Thyroid gland (tissue), 4 donors: ENCODE data around the gene CEP83.

ENCODE experiments used
- CTCF ChIP-seq, 6 experiments: fragments of 200-600 bp in 3 of 6; fragments of 450-650 bp in 3 of 6; sonication (generic) in 3 of 6; IDR thresholded peaks; one replicate each; pipeline ENCODE4 v1.5.1; 2016 to 2019; ENCODE audit warnings: antibody characterized with exemption in 6 of 6, mild to moderate bottlenecking in 2 of 6, inconsistent platforms in 1 of 6, moderate library complexity in 1 of 6
- POLR2A ChIP-seq, 2 donors: fragments of 450-650 bp; IDR thresholded peaks; one replicate each; pipeline ENCODE4 v1.6.1; 2017; ENCODE audit warnings: antibody characterized with exemption in 2 of 2, mild to moderate bottlenecking in 2 of 2, moderate library complexity in 1 of 2

GRCh38 chr12:94458877-94459727 lies 565 bp downstream of the CEP83 start:
- TF ChIP-seq CTCF (IDR thresholded peaks at IDR 0.05) = no peak
- no peak for TF ChIP-seq POLR2A (IDR thresholded peaks at IDR 0.05)
